ENCODE measurements around the gene PXMP2.
A peak's percentile ranks its signal among the peaks of the same experiment; 100 is the strongest.
"Not testable (repeated sequence)": the region's sequence is repeated elsewhere in the genome, so short reads cannot be mapped to it uniquely, and the experiment has no call there.

The PXMP2 gene

GRCh38 chr12:132694888-132695287, 7.5 kb downstream of the PXMP2 start:
- DNase-seq (ENCODE audit: low read depth in 2 of 2): not testable (repeated sequence)

DNA sequence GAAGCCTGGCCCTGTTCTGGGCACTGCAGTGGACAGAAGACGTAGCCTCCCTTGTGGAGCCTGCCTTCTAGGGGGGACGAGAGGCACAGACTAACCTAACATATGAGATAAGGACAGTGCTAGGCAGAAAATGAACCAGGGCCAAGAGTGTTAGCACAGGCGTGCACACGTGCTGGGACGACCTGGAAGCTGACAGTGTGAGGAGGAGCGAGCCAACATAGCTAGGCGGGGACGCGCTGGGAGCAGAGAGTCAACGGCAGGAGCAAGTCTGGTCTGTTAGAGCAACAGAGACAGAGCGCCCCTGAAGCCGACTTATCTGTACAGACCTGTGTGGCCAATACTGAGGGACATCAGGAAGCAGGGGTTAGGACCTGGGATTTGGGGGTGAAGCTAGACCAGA, 8.0 kb downstream of the PXMP2 start:
- DNase-seq (ENCODE audit: low read depth in 2 of 2): no peak

DNA sequence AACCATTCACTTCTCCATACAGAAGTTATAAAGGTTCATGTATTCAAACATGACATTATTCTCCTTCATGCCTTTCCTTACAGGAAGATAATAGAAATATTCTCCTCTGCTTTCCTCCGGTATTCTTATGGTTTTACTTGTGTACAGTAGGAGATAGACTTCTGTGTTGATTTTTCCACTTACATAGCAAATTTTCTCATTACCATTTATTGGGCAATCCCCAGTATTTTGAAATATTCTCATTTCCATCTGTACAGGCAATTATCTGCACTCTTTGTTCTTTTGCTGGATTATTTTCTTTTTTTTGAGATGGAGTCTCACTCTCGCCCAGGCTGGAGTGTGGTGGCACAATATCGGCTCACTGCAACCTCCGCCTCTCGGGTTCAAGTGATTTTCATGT, 11.0 kb downstream of the PXMP2 start:
- DNase-seq (ENCODE audit: low read depth in 2 of 2): no peak

DNA sequence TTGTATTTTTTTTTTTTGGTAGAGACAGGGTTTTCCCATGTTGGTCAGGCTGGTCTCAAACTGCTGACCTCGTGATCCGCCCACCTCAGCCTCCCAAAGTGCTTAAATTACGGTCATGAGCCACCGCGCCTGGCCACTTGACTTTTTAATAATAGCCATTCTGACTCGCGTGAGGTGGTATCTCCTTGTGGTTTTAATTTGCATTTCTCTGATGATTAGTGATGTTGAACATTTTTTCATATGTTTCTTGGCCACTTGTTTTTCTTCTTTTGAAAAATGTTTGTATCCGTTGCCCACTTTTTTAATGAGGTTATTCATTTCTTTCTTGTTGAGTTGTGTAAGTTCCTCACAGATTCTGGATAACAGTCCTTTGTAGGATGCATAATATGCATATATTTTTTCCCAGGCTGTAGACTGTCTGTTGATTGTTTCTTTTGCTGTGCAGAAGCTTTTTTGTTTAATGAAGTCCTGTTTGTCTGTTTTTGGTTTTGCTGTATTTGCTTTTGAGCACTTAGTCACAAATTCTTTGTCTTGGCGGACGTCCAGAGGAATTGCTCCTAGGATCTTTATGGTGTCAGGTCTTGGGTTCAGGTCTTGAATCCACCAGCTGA, 12.9 kb downstream of the PXMP2 start:
- DNase-seq (ENCODE audit: low read depth in 2 of 2): no peak

DNA sequence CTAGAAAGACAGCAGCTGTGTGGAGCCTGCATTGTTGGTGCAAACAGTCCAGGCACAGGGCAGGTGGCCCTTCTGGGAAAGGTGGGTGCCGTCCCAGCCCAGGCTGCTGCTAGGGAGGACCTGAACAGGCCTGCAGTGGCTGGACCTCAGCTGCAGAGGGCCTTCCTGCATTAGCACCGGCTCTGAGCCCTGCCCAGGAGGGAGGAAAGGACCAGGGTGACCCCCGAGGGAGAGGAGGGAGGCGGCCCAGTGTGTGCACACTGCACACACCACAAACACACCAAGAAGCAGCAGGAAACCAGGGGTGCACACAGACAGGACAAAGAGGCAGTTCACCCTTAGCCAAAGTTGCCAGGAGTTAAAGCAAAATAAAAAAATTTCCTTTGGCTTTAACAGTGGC, 15.3 kb downstream of the PXMP2 start:
- no peak for DNase-seq (ENCODE audit: low read depth in 2 of 2)

DNA sequence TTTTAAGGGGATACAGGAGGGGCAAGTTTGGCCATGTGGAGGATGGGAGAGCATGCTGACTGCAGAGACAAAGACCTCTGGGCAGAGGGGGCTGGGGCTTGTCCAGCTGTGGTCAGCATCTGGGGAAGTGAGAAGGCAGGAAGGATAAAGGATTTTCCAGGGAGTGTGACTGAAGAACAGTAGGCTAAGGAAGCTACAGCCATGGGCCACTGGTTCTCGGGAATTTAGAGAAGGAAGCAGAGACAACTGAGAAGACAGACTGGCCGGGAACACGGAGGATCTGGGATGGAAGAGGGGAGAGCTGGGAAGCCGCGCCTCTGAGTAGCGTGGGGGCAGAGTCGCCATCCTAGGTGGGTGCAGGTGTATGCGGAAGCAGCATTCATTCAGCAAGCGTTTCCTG, 16.3 kb downstream of the PXMP2 start:
- DNase-seq (ENCODE audit: low read depth in 2 of 2): no peak

- DNase-seq (ENCODE audit: low read depth in 2 of 2): no peak
Measured at GRCh38 chr12:132707241-132707640, 19.9 kb downstream of the PXMP2 start.

- no peak for DNase-seq (ENCODE audit: low read depth in 2 of 2)
Measured at GRCh38 chr12:132708150-132708549, 20.8 kb downstream of the PXMP2 start.

- no peak for DNase-seq (ENCODE audit: low read depth in 2 of 2)
Measured at GRCh38 chr12:132710043-132710404, 22.6 kb downstream of the PXMP2 start.

DNA sequence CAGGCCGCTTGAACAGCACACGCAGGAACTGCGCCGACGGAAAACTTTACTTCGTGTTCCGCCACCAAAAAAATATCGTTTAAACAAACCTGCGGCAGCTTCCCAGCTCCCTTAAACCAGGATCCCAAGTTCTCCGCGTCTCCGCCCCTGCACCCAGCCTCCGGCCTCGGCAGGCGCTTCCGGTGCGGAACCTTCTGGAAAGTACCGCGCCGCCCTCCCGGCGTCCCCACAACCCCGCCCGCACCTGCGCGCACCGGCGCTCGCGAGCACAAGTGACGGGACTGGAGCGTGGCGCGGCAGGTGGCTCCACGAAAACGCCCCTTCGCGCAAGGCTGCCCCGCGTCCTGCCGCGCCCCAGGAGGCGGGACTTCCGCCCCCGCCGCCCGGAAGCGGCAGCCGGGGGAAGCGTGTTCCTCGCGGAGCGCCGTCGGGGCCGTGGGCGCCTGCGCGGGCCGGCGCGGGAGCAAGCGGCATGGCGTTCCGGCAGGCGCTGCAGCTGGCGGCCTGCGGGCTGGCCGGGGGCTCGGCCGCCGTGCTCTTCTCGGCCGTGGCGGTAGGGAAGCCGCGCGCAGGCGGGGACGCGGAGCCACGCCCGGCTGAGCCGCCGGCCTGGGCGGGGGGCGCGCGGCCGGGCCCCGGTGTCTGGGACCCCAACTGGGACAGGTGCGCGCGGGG, 23.2 kb downstream of the PXMP2 start, which contains the start of gene PGAM5:
PGAM5 (plus strand) TSS at position 438 of the 675 bp plus-strand sequence; CDS start at position 473, 35 bp downstream.
- peak; percentile 46 to 50 for DNase-seq (ENCODE audit: low read depth in 2 of 2)

DNA sequence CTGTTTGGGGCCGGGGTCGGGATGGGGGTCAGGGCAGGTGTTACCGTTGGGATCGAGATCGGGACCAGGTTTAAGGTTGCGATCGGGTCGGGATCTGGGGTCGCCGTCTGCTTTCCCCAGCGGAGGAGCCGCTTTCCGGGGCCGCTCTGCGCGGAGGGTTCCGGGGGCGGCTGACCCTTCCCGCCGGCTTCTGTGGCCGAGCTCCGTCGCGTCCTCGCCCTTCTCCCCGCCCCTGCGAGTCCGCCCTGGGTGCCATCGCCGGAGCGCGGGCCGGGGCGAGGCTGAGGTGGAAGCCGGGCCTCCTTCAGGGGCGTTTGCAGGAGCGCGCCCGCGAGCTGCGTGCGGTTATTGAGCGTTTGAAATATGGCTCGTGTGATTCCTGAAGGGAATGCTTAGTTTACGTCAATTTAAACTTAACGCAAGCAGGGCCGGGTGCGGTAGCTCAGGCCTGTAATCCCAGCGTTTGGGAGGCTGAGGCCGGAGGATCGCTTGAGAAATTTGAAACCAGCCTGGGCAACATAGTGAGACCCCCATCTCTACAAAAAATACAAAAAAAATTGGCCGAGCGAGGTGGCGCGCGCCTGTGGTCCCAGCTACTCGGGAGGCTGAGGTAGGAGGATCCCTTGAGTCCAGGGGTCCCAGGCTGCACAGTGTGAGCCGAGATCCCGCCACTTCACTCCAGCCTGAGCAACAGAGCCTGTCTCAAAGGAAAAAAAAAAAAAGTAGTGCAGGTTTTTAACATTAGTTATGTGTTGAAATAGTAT, 23.9 kb downstream of the PXMP2 start:
- no peak for DNase-seq (ENCODE audit: low read depth in 2 of 2)

- no peak for DNase-seq (ENCODE audit: low read depth in 2 of 2)
Measured at GRCh38 chr12:132713123-132713522, 25.7 kb downstream of the PXMP2 start.

DNA sequence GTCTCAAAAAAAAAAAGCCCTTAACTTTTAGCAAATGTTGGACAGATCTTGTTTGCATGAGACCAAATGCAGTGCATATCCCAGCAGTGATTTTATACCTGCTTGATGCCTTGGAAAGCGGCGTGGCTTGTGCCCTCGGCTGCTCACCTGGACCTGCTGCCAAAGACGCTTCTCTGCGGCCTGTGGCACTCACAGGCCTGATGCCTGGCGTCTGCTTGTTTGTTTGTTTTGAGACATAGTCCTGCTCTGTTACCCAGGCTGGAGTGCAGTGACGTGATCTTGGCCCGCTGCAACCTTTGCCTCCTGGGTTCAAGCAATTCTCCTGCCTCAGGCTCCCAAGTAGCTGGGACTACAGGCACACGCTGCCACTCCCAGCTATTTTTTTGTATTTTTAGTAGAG, 28.5 kb downstream of the PXMP2 start:
- no peak for DNase-seq (ENCODE audit: low read depth in 2 of 2)

- DNase-seq (ENCODE audit: low read depth in 2 of 2): no peak
Measured at GRCh38 chr12:132716356-132716755, 29.0 kb downstream of the PXMP2 start.

DNA sequence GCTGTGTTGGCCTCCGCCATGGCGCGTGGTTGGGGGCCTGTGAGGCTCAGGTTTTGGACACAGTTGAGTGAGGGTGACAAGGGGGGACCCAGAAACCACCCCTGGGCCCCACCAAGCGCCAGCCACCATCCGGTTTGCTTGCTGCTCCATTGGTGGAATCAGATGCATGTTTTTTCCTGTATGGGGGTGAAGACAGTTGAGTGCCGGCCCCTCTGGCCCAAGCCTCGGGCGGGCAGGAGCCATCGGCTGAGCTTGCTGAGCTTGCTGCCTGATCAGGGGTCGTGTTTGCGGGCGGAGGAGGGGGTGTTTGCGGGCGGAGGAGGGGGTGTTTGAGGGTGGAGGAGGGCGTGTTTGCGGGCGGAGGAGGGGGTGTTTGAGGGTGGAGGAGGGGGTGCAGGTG, 29.6 kb downstream of the PXMP2 start:
- DNase-seq (ENCODE audit: low read depth in 2 of 2): no peak

- no peak for DNase-seq (ENCODE audit: low read depth in 2 of 2)
Measured at GRCh38 chr12:132717531-132718387, 30.4 kb downstream of the PXMP2 start.

DNA sequence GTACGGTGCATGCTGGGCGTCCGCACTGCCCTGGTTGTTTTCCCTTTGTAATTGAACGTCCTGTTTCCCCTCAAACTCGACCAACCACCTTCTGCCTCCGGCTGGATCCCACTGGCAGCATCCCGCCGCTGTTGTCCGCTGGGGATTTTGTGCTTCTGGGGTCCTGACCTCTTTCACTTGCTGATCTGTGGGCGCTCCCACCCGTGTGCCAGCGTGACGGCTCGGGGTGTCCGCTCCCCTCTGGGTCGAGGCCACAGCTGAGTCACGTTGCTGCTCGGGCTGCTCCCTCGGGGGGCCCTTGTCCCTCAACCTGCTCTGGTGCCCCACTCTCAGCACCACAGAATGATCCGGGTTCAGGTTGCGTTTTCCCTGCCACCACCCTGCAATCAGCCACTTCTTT, 31.3 kb downstream of the PXMP2 start:
- no peak for DNase-seq (ENCODE audit: low read depth in 2 of 2)

- no peak for DNase-seq (ENCODE audit: low read depth in 2 of 2)
Measured at GRCh38 chr12:132719141-132719953, 32.0 kb downstream of the PXMP2 start.

DNA sequence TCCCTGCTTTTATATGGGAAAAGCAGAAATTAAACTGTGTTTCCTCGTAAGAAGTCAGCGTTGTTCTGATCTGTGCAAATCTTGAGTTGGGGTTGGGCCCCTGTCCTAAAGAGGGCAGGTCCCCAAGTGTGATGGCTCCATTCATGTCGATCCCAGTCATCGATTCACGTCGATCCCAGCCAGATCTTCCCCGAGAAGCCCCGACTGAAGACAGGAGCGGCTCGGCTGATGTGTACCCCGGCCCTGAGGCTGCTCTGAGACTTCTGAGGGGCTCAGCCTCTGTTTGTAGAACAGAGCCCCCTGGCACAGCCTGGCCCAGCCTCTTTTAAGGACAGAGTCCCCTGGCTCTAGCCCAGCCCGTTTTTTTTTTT, 32.6 kb downstream of the PXMP2 start:
- no peak for DNase-seq (ENCODE audit: low read depth in 2 of 2)

- no peak for DNase-seq (ENCODE audit: low read depth in 2 of 2)
Measured at GRCh38 chr12:132720606-132721345, 33.4 kb downstream of the PXMP2 start.

Measured in fibroblast of skin of left quadriceps (primary cell).